A673 (cell line): ENCODE results near the gene PPP1R1C. TPM values are rescaled to one million over a fixed set of nuclear protein-coding genes. Genes with fewer than 3 reads are reported as not detected.

ENCODE experiments used
- BruUV-seq: library from RNA; stranded (reverse); fragments of 400-500 nt; replicated peaks from 2 replicates; lab custom pipeline; 2021; lab: Mats Ljungman, UMichigan
- CTCF ChIA-PET: fragments of 300-600 bp; sonication (Branson Sonifier 250); formaldehyde crosslinking; loops from one replicate; lab custom pipeline; 2022; ENCODE audit warnings: antibody characterized with exemption; lab: Charles Lee
- POLR2A ChIA-PET: fragments of 300-600 bp; sonication (Branson Sonifier 250); formaldehyde crosslinking; loops from one replicate; lab custom pipeline; 2022; ENCODE audit warnings: antibody characterized with exemption; ENCODE audit not compliant: low non-redundant PET; lab: Charles Lee
- DNase-seq: peaks from one replicate; pipeline ENCODE4 v3.0.0-alpha.2; 2015; ENCODE audit warnings: low spot score
- H3K27ac ChIP-seq: fragments of 200-600 bp; sonication (generic); 2 replicates; pipeline ENCODE4 v1.5.1; 2016; ENCODE audit warnings: mixed run types, low read depth, mild to moderate bottlenecking, mixed read lengths, antibody characterized with exemption, low read length; ENCODE audit not compliant: poor library complexity, severe bottlenecking
- H3K27me3 ChIP-seq: fragments of 200-600 bp; sonication (generic); replicated peaks from 2 replicates; pipeline ENCODE4 v1.6.1; 2017; ENCODE audit warnings: mixed run types, low read depth, mild to moderate bottlenecking, mixed read lengths, antibody characterized with exemption, low read length; ENCODE audit not compliant: insufficient read depth, poor library complexity
- H3K36me3 ChIP-seq: fragments of 200-600 bp; sonication (generic); 2 replicates; pipeline ENCODE4 v1.6.1; 2016; ENCODE audit warnings: mixed run types, mild to moderate bottlenecking, mixed read lengths, antibody characterized with exemption, low read length; ENCODE audit not compliant: insufficient read depth, poor library complexity, severe bottlenecking
- H3K4me1 ChIP-seq: fragments of 200-600 bp; sonication (generic); 2 replicates; pipeline ENCODE4 v1.6.1; 2017; ENCODE audit warnings: mixed run types, mild to moderate bottlenecking, mixed read lengths, antibody characterized with exemption, low read length; ENCODE audit not compliant: insufficient read depth, poor library complexity, severe bottlenecking
- H3K4me3 ChIP-seq: fragments of 200-600 bp; sonication (generic); 2 replicates; pipeline ENCODE4 v1.5.1; 2016; ENCODE audit warnings: low read depth, mixed run types, mild to moderate bottlenecking, mixed read lengths, low read length; ENCODE audit not compliant: poor library complexity, severe bottlenecking
- H3K9me3 ChIP-seq: fragments of 200-600 bp; sonication (generic); 2 replicates; pipeline ENCODE4 v1.6.1; 2016; ENCODE audit warnings: mixed run types, low read depth, mild to moderate bottlenecking, mixed read lengths, antibody characterized with exemption, low read length; ENCODE audit not compliant: poor library complexity, severe bottlenecking
- EZH2 ChIP-seq: fragments of 200-600 bp; sonication (generic); IDR thresholded peaks from 2 replicates; pipeline ENCODE4 v1.6.1; 2017; ENCODE audit warnings: borderline replicate concordance, low read depth, mild to moderate bottlenecking, mixed read lengths, antibody characterized with exemption, low read length; ENCODE audit not compliant: poor library complexity, severe bottlenecking
- intact Hi-C: fragments of 100-400 bp; cut with micrococcal nuclease; formaldehyde crosslinking; loops from one replicate; pipeline ENCODE4 v1.10.0; 2022; ENCODE audit not compliant: unreplicated experiment
- total RNA-seq: library from RNA; stranded (reverse); gene quantifications from 2 replicates; pipeline ENCODE4 v1.2.3, GENCODE V29; 2021
- TF ChIP-seq, protein P1 (sequence below): fragments of 300-800, 200-600 bp; sonication (generic); conservative IDR thresholded peaks from 2 replicates; pipeline ENCODE4 v1.5.1; 2017; ENCODE audit warnings: low read depth, mild to moderate bottlenecking, antibody characterized with exemption, low read length, moderate library complexity, mixed read lengths

The PPP1R1C gene
- total RNA-seq, 1 experiment from 2014 or later: 5.3 TPM

DNA sequence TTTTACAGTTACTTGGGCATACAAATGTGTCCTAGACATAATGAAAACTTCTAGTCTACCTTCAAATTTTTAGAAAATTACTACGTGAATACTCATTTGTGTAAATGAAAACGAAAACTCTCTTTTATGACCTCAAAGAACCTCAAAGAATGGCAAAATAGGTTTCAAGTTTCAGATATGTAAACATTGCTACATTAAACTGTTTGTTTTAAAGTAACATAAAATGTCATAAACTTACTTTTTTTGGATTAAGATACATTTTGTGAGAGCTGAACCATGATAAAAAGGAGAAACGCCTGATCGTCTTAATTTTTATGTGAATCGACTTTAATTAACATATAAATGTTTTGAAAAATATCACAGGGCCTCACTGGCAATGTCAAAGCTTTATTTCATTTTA, 91.4 kb downstream of the PPP1R1C start:
- intact Hi-C loops: loop anchor here (1.0 to 10.0 kb wide), 6 partner anchors 105 to 972 kb away; no protein-coding TSS in a partner anchor
- ChIA-PET CTCF (interaction anchor here (0.6 to 1.0 kb wide), 3 partner anchors 173 to 362 kb away, joined by 3 to 5 read pairs (median 3); no protein-coding TSS in a partner anchor), POLR2A (no interaction called here)
- Histone ChIP-seq H3K27ac (no peak overlapping the region), H3K4me3 (no peak overlapping the region), H3K36me3 (no peaks in the 10 kb centered on the region), H3K9me3 (no peaks in the 10 kb centered on the region), H3K4me1 (peaks cover 19% of the 10 kb centered on the region), H3K27me3 (no peaks in the 10 kb centered on the region)
- BruUV-seq: no TSS peak
- no peak for DNase-seq
- TF ChIP-seq, protein P1, sequence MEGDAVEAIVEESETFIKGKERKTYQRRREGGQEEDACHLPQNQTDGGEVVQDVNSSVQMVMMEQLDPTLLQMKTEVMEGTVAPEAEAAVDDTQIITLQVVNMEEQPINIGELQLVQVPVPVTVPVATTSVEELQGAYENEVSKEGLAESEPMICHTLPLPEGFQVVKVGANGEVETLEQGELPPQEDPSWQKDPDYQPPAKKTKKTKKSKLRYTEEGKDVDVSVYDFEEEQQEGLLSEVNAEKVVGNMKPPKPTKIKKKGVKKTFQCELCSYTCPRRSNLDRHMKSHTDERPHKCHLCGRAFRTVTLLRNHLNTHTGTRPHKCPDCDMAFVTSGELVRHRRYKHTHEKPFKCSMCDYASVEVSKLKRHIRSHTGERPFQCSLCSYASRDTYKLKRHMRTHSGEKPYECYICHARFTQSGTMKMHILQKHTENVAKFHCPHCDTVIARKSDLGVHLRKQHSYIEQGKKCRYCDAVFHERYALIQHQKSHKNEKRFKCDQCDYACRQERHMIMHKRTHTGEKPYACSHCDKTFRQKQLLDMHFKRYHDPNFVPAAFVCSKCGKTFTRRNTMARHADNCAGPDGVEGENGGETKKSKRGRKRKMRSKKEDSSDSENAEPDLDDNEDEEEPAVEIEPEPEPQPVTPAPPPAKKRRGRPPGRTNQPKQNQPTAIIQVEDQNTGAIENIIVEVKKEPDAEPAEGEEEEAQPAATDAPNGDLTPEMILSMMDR: no peak
- TF ChIP-seq EZH2: no peak

DNA sequence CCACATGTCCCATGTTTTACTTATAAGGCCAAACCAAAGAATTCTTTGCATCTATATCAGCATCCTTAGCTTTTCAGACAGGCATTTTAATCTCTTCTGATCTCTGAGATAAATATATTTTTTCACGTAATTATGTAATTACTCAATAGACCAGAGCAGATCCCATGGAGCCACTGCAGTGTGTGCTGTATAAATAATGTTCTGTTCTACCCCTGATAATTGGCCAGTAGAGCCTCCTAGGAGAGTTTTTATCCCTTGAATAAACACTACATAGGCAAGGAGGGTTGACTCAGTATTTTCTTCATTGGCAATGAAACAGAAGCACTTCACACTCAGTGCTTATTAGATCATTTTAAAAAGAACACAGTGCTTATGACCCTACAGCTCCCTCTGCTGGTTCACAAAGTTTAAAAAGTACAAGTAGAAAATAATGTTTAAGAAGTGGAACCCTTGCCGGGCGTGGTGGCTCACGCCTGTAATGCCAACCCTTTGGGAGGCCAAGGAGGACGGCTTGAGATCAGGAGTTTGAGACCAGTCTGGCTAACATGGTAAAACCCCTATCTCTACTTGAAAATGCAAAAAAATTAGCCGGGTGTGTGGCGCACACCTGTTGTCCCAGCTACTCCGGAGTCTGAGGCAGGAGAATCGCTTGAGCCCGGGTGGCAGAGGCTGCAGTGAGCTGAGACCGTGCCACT, 91.9 kb downstream of the PPP1R1C start:
- H3K36me3 ChIP-seq: no peaks in the 10 kb centered on the region
- TF ChIP-seq, protein P1: peak; percentile 72
- no peak for TF ChIP-seq EZH2
- DNase-seq: peak; percentile 93
- H3K9me3 ChIP-seq: no peaks in the 10 kb centered on the region
- ChIA-PET CTCF (interaction anchor here (0.6 to 1.0 kb wide), 3 partner anchors 173 to 362 kb away, joined by 3 to 5 read pairs (median 3); no protein-coding TSS in a partner anchor), POLR2A (no interaction called here)
- BruUV-seq: no TSS peak
- peaks cover 19% of the 10 kb centered on the region for H3K4me1 ChIP-seq
- intact Hi-C loops: loop anchor here (1.0 to 10.0 kb wide), 6 partner anchors 105 to 973 kb away; no protein-coding TSS in a partner anchor
- H3K4me3 ChIP-seq: no peak overlapping the region
- no peaks in the 10 kb centered on the region for H3K27me3 ChIP-seq
- no peak overlapping the region for H3K27ac ChIP-seq

DNA sequence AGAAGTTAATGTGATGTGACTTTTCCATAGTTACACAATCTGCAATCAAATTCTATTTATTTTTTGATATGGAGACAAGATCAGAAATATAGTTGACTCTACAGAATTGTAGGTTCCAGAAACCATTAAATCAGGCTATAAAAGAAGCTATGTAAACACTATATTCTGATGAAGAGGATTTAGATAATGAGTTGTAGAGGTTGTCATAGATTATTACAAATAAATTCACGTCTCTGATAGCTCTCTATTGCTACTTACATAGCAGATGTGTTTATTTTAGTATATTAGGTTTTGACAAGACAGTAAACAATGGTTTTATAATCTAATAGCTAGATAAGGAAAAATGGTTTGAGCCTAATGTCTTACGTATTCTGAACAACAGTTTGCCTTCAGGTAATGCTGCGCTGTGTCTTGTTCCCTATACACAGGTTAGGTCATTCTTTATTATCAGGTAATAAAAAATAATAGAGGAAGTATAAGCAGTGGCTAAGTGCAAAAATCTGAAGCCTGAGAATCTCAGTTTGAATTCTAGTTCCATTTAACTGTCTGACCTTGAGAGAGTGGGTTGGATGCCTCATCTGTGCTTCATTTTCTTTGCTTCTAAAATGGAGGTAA, 93.4 kb downstream of the PPP1R1C start:
- ChIA-PET CTCF (no interaction called here), POLR2A (no interaction called here)
- intact Hi-C loops: loop anchor here (5.0 to 10.0 kb wide), 5 partner anchors 107 to 974 kb away; no protein-coding TSS in a partner anchor
- Histone ChIP-seq H3K4me1 (peaks cover 12% of the 10 kb centered on the region), H3K27ac (no peak overlapping the region), H3K4me3 (no peak overlapping the region), H3K9me3 (no peaks in the 10 kb centered on the region), H3K36me3 (no peaks in the 10 kb centered on the region), H3K27me3 (no peaks in the 10 kb centered on the region)
- DNase-seq: no peak
- BruUV-seq: no TSS peak
- TF ChIP-seq, protein P1: no peak
- TF ChIP-seq EZH2: no peak
